HG03520 (cell line): Measurements from ENCODE around the gene HEG1.
"Not testable (repeated sequence)": the region's sequence is repeated elsewhere in the genome, so short reads cannot be mapped to it uniquely, and the experiment has no call there.

Source experiments
- ATAC-seq: cut with Tn5 transposase; IDR thresholded peaks from one replicate; pipeline ENCODE4 v1.9.1; 2021; ENCODE audit warnings: mild to moderate bottlenecking, moderate library complexity; ENCODE audit not compliant: unreplicated experiment

HEG1 gene, protein sequence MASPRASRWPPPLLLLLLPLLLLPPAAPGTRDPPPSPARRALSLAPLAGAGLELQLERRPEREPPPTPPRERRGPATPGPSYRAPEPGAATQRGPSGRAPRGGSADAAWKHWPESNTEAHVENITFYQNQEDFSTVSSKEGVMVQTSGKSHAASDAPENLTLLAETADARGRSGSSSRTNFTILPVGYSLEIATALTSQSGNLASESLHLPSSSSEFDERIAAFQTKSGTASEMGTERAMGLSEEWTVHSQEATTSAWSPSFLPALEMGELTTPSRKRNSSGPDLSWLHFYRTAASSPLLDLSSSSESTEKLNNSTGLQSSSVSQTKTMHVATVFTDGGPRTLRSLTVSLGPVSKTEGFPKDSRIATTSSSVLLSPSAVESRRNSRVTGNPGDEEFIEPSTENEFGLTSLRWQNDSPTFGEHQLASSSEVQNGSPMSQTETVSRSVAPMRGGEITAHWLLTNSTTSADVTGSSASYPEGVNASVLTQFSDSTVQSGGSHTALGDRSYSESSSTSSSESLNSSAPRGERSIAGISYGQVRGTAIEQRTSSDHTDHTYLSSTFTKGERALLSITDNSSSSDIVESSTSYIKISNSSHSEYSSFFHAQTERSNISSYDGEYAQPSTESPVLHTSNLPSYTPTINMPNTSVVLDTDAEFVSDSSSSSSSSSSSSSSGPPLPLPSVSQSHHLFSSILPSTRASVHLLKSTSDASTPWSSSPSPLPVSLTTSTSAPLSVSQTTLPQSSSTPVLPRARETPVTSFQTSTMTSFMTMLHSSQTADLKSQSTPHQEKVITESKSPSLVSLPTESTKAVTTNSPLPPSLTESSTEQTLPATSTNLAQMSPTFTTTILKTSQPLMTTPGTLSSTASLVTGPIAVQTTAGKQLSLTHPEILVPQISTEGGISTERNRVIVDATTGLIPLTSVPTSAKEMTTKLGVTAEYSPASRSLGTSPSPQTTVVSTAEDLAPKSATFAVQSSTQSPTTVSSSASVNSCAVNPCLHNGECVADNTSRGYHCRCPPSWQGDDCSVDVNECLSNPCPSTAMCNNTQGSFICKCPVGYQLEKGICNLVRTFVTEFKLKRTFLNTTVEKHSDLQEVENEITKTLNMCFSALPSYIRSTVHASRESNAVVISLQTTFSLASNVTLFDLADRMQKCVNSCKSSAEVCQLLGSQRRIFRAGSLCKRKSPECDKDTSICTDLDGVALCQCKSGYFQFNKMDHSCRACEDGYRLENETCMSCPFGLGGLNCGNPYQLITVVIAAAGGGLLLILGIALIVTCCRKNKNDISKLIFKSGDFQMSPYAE (N-terminal part only)

GRCh38 chr3:125055913-125056745, at the start of gene HEG1:
HEG1 (minus strand) TSS chr3:125055997; CDS start chr3:125055890, 107 bp downstream.
- ATAC-seq: peak; percentile 49

DNA sequence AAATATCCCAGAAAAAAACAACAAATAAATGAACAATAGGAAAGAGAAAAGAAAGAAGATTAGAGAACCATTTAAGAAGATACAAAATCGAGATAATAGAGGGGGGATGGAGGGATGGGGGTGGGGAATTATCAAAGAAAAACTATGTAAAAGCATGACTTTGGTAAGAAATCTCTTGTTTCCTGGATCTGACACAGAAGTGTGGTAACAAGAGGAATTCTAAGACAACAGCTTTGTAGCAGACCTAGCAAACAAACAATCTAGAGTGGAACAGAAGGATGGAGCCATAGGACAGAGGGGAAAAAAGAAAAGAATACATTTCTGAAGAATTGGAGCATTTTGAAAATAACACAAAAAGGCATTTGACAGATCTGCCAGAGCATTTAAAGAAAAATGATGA, 49.3 kb upstream of the HEG1 start:
- ATAC-seq: no peak

DNA sequence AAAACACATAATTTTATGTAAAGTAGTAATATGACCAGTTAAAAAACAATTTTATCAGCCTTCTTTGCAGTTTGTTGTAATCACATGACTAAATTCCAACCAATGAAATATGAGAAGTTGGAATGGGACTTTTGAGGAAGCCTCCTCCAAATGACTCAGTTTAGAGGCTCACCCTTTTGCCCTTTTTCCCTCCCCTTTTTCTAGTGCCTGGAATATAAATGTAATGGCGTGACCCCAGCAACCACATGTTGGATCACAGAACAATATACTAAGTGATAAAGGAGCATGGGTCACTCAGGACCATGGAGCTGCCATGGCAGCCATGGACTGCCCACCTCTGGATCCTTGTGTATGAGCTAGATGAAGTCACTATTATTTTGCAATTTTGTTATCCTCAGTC, 48.8 kb upstream of the HEG1 start:
- ATAC-seq: no peak

- ATAC-seq: no peak
Observed at GRCh38 chr3:125103406-125103805, 47.6 kb upstream of the HEG1 start.

DNA sequence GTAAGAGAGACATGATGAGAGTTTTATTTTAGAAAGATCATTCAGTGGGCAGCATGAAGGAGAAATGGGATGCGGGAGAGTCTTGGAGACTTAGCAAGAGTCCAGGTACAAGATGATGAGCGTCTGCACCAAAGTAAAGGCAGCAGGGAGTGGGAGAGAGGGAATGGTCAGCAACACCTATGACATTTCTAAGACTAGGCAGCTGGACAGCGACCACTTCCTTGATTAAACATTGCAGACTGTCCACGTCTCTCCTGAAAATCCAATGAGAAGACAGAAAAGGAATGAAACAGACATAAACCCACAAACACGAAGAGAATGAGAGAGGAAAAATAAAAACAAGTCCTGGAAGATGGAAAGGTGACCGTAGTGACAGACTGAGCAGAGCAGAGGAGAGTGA, 46.7 kb upstream of the HEG1 start:
- no peak for ATAC-seq

GRCh38 chr3:125098611-125099291, 43.0 kb upstream of the HEG1 start:
- no peak for ATAC-seq

GRCh38 chr3:125090649-125091048, 34.9 kb upstream of the HEG1 start:
- ATAC-seq: no peak

DNA sequence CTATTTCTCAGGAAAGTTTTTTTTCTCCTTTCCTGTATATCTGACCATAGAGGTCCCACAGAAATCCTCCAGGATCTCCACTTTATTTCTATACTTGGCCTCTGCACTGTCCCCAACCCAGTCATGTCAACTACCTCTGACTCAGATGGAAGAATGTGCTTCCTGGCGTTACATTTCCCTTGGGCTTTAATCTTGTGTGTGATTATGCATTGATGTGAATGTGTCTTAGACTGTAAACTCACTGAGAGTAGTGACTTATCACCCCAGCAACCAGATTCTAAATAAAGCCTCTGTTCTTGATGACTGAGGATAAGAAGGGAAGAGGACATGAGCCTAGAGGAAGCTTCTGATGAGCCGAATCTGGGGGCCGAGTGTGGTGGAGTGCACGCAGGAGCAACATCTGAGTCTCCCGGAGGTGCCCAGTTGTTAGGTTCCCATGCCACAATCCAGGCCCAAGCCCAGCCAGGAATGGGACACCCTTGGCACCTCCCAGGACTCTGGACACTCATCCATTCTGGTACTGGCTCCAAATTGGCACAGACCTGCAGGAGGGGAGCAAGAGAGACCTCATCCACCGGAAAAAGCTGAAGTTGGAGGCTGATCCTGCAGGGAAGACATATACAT, 32.1 kb upstream of the HEG1 start:
- no peak for ATAC-seq

DNA sequence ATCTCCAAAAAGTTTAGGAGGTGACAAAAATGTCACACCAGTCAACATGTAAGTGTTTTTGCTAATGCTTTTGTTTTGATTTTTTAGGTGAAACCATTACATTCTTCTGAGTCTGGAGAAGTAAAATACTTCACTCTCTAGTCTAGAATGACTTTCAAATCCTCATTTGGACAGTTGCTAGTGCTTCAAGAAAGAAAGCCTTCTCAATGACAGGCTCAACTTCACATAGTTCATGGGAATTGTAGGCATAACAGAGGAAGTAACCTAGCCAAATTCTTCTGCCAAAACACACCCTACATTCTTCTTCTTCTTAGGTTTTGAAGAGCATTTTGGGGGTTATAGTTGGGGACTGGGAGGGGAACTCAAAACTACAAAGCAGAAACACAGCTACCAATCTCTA, 29.4 kb upstream of the HEG1 start:
- no peak for ATAC-seq

DNA sequence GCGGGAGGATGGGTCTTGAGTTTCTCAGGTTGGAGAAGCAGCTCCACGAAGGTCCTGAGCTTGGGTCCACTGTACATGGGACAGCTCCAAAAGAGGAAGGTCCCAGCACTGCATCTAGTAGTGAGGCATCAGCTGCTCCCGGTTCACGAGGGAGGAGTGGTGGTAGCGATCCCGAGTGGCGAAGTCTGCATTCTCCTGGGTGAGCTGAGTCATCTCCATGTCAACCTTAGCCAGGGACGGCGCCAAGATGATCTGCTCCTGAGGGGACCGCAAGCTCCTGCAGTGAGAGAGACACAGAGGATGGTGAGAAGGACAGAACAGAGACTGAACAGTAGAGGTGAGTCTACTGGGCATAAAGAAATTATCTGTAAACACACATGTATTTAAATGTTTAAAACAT, 28.0 kb upstream of the HEG1 start:
- no peak for ATAC-seq

- ATAC-seq: not testable (repeated sequence)
Observed at GRCh38 chr3:125082339-125082738, 26.5 kb upstream of the HEG1 start.

GRCh38 chr3:125080077-125080476, 24.3 kb upstream of the HEG1 start:
- ATAC-seq: no peak

- no peak for ATAC-seq
Observed at GRCh38 chr3:125079675-125080045, 23.9 kb upstream of the HEG1 start.

- ATAC-seq: no peak
Observed at GRCh38 chr3:125078951-125079674, 23.3 kb upstream of the HEG1 start.

DNA sequence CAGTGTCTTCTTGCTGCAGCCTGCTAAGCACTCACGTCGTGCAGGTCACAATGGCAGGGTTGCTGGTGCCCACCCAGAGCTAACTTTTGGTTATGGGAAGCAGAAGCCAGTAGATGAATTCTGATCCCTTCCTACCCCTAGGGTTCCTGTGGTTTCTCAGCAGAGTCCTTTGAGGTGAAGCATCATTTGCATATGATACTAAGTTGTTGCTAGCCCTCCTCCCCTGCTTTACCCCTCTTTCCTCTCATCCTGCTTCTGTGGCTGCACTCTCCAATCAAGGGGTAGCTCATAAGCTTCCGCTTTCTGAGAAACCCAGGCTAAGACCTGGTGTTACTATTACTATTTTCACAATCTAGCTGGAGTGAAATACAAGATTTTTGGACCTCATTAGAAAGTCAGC, 22.1 kb upstream of the HEG1 start:
- no peak for ATAC-seq

DNA sequence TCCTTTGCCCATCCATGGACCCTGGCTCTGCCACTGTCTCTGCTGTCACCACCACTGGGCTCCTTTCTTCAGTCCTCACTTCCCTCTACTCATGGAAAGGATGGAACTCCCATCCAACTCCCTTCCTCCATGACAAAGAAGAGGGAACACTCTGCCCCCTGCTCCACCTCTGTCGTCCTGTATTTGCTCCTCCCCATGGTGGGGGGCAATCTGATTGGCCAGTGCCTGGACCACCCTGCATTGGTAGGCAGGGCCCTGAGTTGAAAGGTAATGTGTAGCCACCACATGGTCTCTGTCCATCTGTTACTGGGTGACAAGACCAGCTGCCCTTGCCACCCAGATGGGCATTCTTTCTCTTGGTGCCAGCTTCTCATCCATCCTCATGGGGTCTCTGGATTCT, 20.7 kb upstream of the HEG1 start:
- ATAC-seq: no peak

DNA sequence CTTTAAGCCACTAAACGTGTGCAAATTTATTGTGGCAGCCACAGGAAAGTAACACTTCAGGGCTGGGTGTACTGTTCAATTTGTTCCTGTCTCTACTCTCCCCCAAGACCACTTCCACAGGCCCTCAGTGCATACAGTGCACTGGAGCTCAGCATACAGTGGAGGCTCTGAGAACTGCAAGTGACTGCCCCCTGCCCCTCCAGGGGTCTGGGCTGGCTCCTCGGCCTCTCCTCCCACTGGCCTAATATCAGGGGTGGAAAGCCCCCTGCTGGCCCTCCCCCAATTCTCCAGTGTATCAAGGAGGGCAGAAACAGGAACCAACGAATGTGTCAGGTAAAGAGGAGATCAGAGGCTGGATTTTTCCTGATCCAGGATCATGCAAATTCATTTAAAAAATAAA, 19.9 kb upstream of the HEG1 start:
- ATAC-seq: no peak

- ATAC-seq: no peak
Observed at GRCh38 chr3:125073390-125073905, 17.7 kb upstream of the HEG1 start.
